Naive thymus-derived CD8-positive, alpha-beta T cell (primary cell): ENCODE results near the gene RFX2. TPM values are rescaled to one million over a fixed set of nuclear protein-coding genes. Genes with fewer than 3 reads are reported as not detected.

Source experiments
- ATAC-seq, 2 donors: fragments of 150-1000 bp; cut with Tn5 transposase in 1 of 2; sonication (Bioruptor Pico), chemical (Tn5 transposase) in 1 of 2; 1 replicate in 1 of 2; 2 replicates in 1 of 2; pipeline ENCODE4 v1.10.0; 2021; ENCODE audit warnings: mild to moderate bottlenecking in 2 of 2, moderate library complexity in 2 of 2
- POLR2A ChIA-PET: fragments of 350-600 bp; sonication (Branson Sonifier 250); formaldehyde crosslinking; loops from one replicate; lab custom pipeline; 2021; ENCODE audit warnings: antibody characterized with exemption; lab: Charles Lee
- DNase-seq, 10 donors: peaks; one replicate each; pipeline versions ENCODE4 v3.0.0 to v3.0.0-alpha.2; 2020 to 2022
- H3K27ac Mint-ChIP-seq, 10 donors: one replicate each; pipeline ENCODE4 v1.8.0; 2020 to 2022; ENCODE audit warnings: mild to moderate bottlenecking in 10 of 10, mixed read lengths in 10 of 10, moderate library complexity in 4 of 10, inconsistent platforms in 1 of 10
- H3K27me3 Mint-ChIP-seq, 5 donors: one replicate each; pipeline ENCODE4 v1.8.0; 2021 to 2022; ENCODE audit warnings: mixed read lengths in 5 of 5
- H3K36me3 Mint-ChIP-seq, 3 donors: one replicate each; pipeline ENCODE4 v1.8.0; 2020 to 2022; ENCODE audit warnings: mixed read lengths in 3 of 3, mild to moderate bottlenecking in 2 of 3, inconsistent platforms in 1 of 3
- H3K4me1 Mint-ChIP-seq, 4 donors: one replicate each; pipeline ENCODE4 v1.8.0; 2021 to 2022; ENCODE audit warnings: mixed read lengths in 4 of 4
- H3K4me3 Mint-ChIP-seq, 10 donors: one replicate each; pipeline ENCODE4 v1.8.0; 2020 to 2022; ENCODE audit warnings: mild to moderate bottlenecking in 10 of 10, mixed read lengths in 10 of 10, moderate library complexity in 6 of 10, inconsistent platforms in 1 of 10
- H3K9me3 Mint-ChIP-seq, 9 donors: one replicate each; pipeline ENCODE4 v1.8.0; 2020 to 2022; ENCODE audit warnings: mixed read lengths in 9 of 9, mild to moderate bottlenecking in 3 of 9, inconsistent platforms in 1 of 9, moderate library complexity in 1 of 9
- polyA plus RNA-seq, 3 donors: library from polyadenylated mRNA; unstranded; fragments of 300-500 nt; fragmentation: Illumina TruSeq; gene quantifications; one replicate each; pipeline ENCODE4 v1.2.3, GENCODE V29; 2021
- total RNA-seq, 8 experiments: library from RNA in 2 of 8; stranded (reverse) in 2 of 8; gene quantifications; one replicate each; pipeline ENCODE4 v1.2.3 and lab custom pipeline; 2021 to 2026

RFX2 gene
- total and polyA plus RNA-seq, 5 experiments from 2014 or later = 4.0 to 10.4 (median 5.9) TPM

GRCh38 chr19:6056282-6056741, 54.0 kb downstream of the RFX2 start:
- DNase-seq (no peak), ATAC-seq (no peak)
- Mint-ChIP-seq H3K4me3 (no peak overlapping the region), H3K4me1 (peaks cover 18 to 29% (median 18%) of the 10 kb centered on the region in 4 donors), H3K27ac (no peak overlapping the region), H3K36me3 (peaks cover 0 to 4% (median 2%) of the 10 kb centered on the region in 3 donors), H3K27me3 (no peaks in the 10 kb centered on the region), H3K9me3 (peaks cover 0 to 2% (median 0%) of the 10 kb centered on the region in 9 donors)
- POLR2A ChIA-PET = interaction anchor here (0.6 kb wide), 1 partner anchor 79 kb away, joined by 4 read pairs; the partner anchor contains the start of gene ACSBG2

GRCh38 chr19:6055013-6055795, 55.1 kb downstream of the RFX2 start:
- DNase-seq = no peak
- Mint-ChIP-seq H3K9me3 (peaks cover 0 to 4% (median 0%) of the 10 kb centered on the region in 9 donors), H3K4me3 (no peak overlapping the region), H3K36me3 (peaks cover 4 to 6% (median 6%) of the 10 kb centered on the region in 3 donors), H3K27me3 (no peaks in the 10 kb centered on the region), H3K27ac (peak overlapping the region in 1 of 10 donors; percentile 15), H3K4me1 (peaks cover 7 to 18% (median 7%) of the 10 kb centered on the region in 4 donors)
- ATAC-seq = no peak
- POLR2A ChIA-PET = no interaction called here

- POLR2A ChIA-PET = interaction anchor here (0.6 to 1.2 kb wide), 3 partner anchors 60 to 138 kb away, joined by 3 to 6 read pairs (median 3); no protein-coding TSS in a partner anchor
- peak overlapping the region in 3 of 10 donors; percentile 17 to 47 (median 23) for H3K27ac Mint-ChIP-seq
- peak; percentile 100 for ATAC-seq
- peak; percentile 60 to 88 (median 78) for DNase-seq
- peak overlapping the region in 2 of 10 donors; percentile 2 to 5 for H3K4me3 Mint-ChIP-seq
- H3K4me1 Mint-ChIP-seq = peaks cover 4 to 10% (median 6%) of the 10 kb centered on the region in 4 donors
- peaks cover 0 to 7% (median 0%) of the 10 kb centered on the region in 9 donors for H3K9me3 Mint-ChIP-seq
- peaks cover 0 to 6% (median 6%) of the 10 kb centered on the region in 3 donors for H3K36me3 Mint-ChIP-seq
- H3K27me3 Mint-ChIP-seq = no peaks in the 10 kb centered on the region
Measured at GRCh38 chr19:6048793-6049405, 61.4 kb downstream of the RFX2 start.

- DNase-seq (no peak), ATAC-seq (no peak)
- H3K27me3 Mint-ChIP-seq = no peaks in the 10 kb centered on the region
- H3K4me1 Mint-ChIP-seq = peaks cover 4 to 10% (median 6%) of the 10 kb centered on the region in 4 donors
- no peak overlapping the region for H3K27ac Mint-ChIP-seq
- H3K36me3 Mint-ChIP-seq = peaks cover 0 to 6% (median 6%) of the 10 kb centered on the region in 3 donors
- POLR2A ChIA-PET = interaction anchor here (0.6 to 1.2 kb wide), 3 partner anchors 61 to 139 kb away, joined by 3 to 6 read pairs (median 3); no protein-coding TSS in a partner anchor
- peaks cover 0 to 7% (median 0%) of the 10 kb centered on the region in 9 donors for H3K9me3 Mint-ChIP-seq
- no peak overlapping the region for H3K4me3 Mint-ChIP-seq
Measured at GRCh38 chr19:6048348-6048747, 62.0 kb downstream of the RFX2 start.

GRCh38 chr19:6047741-6048251, 62.5 kb downstream of the RFX2 start:
- peaks cover 4 to 8% (median 6%) of the 10 kb centered on the region in 4 donors for H3K4me1 Mint-ChIP-seq
- no peak overlapping the region for H3K4me3 Mint-ChIP-seq
- H3K27me3 Mint-ChIP-seq = no peaks in the 10 kb centered on the region
- peaks cover 2 to 8% (median 6%) of the 10 kb centered on the region in 3 donors for H3K36me3 Mint-ChIP-seq
- no peak overlapping the region for H3K27ac Mint-ChIP-seq
- DNase-seq (no peak), ATAC-seq (no peak)
- peaks cover 0 to 7% (median 0%) of the 10 kb centered on the region in 9 donors for H3K9me3 Mint-ChIP-seq
- POLR2A ChIA-PET = interaction anchor here (0.6 to 1.2 kb wide), 2 partner anchors 78 to 139 kb away, joined by 3 read pairs; no protein-coding TSS in a partner anchor

GRCh38 chr19:6047256-6047655, 63.0 kb downstream of the RFX2 start:
- Mint-ChIP-seq H3K4me3 (no peak overlapping the region), H3K9me3 (peaks cover 0 to 7% (median 0%) of the 10 kb centered on the region in 9 donors), H3K36me3 (peaks cover 4 to 8% (median 6%) of the 10 kb centered on the region in 3 donors), H3K27ac (no peak overlapping the region), H3K4me1 (peaks cover 4 to 8% (median 6%) of the 10 kb centered on the region in 4 donors), H3K27me3 (no peaks in the 10 kb centered on the region)
- ATAC-seq (no peak), DNase-seq (no peak)
- POLR2A ChIA-PET = interaction anchor here (1.1 kb wide), 1 partner anchor 81 kb away, joined by 7 read pairs; no protein-coding TSS in a partner anchor

GRCh38 chr19:6045108-6045507, 65.2 kb downstream of the RFX2 start:
- peaks cover 0 to 4% (median 4%) of the 10 kb centered on the region in 3 donors for H3K36me3 Mint-ChIP-seq
- H3K9me3 Mint-ChIP-seq = peaks cover 0 to 2% (median 0%) of the 10 kb centered on the region in 9 donors
- DNase-seq (no peak), ATAC-seq (no peak)
- no peak overlapping the region for H3K4me3 Mint-ChIP-seq
- no peak overlapping the region for H3K27ac Mint-ChIP-seq
- POLR2A ChIA-PET = no interaction called here
- H3K4me1 Mint-ChIP-seq = peaks cover 4 to 8% (median 6%) of the 10 kb centered on the region in 4 donors
- no peaks in the 10 kb centered on the region for H3K27me3 Mint-ChIP-seq

- no peak overlapping the region for H3K27ac Mint-ChIP-seq
- no peaks in the 10 kb centered on the region for H3K27me3 Mint-ChIP-seq
- ATAC-seq (no peak), DNase-seq (no peak)
- H3K9me3 Mint-ChIP-seq = no peaks in the 10 kb centered on the region
- H3K36me3 Mint-ChIP-seq = peaks cover 0 to 4% (median 4%) of the 10 kb centered on the region in 3 donors
- POLR2A ChIA-PET = no interaction called here
- no peak overlapping the region for H3K4me3 Mint-ChIP-seq
- H3K4me1 Mint-ChIP-seq = peaks cover 4 to 8% (median 6%) of the 10 kb centered on the region in 4 donors
Measured at GRCh38 chr19:6044056-6044805, 66.1 kb downstream of the RFX2 start.

GRCh38 chr19:6042776-6043726, 67.2 kb downstream of the RFX2 start:
- Mint-ChIP-seq H3K36me3 (peaks cover 0 to 9% (median 6%) of the 10 kb centered on the region in 3 donors), H3K4me1 (peaks cover 0 to 4% (median 0%) of the 10 kb centered on the region in 4 donors)
- no peak for ATAC-seq

GRCh38 chr19:6041991-6042481, 68.3 kb downstream of the RFX2 start:
- Mint-ChIP-seq H3K27me3 (no peaks in the 10 kb centered on the region), H3K27ac (no peak overlapping the region), H3K4me3 (no peak overlapping the region), H3K9me3 (no peaks in the 10 kb centered on the region), H3K4me1 (peaks cover 0 to 2% (median 0%) of the 10 kb centered on the region in 4 donors), H3K36me3 (peaks cover 0 to 9% (median 6%) of the 10 kb centered on the region in 3 donors)
- DNase-seq (no peak), ATAC-seq (no peak)
- POLR2A ChIA-PET = no interaction called here

More at GRCh38 chr19:6042776-6043726, 67.2 kb downstream of the RFX2 start:
- Mint-ChIP-seq H3K9me3 (no peaks in the 10 kb centered on the region), H3K4me3 (peak overlapping the region in 1 of 10 donors; percentile 2), H3K27ac (no peak overlapping the region), H3K27me3 (no peaks in the 10 kb centered on the region)
- DNase-seq = no peak
- POLR2A ChIA-PET = no interaction called here

- Mint-ChIP-seq H3K27me3 (no peaks in the 10 kb centered on the region), H3K4me1 (peaks cover 0 to 2% (median 0%) of the 10 kb centered on the region in 4 donors), H3K9me3 (no peaks in the 10 kb centered on the region), H3K36me3 (peaks cover 0 to 14% (median 6%) of the 10 kb centered on the region in 3 donors), H3K4me3 (no peak overlapping the region), H3K27ac (no peak overlapping the region)
- no peak for ATAC-seq
- DNase-seq = no peak
- POLR2A ChIA-PET = interaction anchor here (0.6 kb wide), 1 partner anchor 756 kb away, joined by 3 read pairs; no protein-coding TSS in a partner anchor
Measured at GRCh38 chr19:6041071-6041470, 69.2 kb downstream of the RFX2 start.
